ENCODE measurements around the gene TGFA. TPM values are rescaled to one million over a fixed set of nuclear protein-coding genes. Genes with fewer than 3 reads are reported as not detected.

The TGFA gene
- total RNA-seq, 1 donor from 2014 or later = 1.1 TPM

DNA sequence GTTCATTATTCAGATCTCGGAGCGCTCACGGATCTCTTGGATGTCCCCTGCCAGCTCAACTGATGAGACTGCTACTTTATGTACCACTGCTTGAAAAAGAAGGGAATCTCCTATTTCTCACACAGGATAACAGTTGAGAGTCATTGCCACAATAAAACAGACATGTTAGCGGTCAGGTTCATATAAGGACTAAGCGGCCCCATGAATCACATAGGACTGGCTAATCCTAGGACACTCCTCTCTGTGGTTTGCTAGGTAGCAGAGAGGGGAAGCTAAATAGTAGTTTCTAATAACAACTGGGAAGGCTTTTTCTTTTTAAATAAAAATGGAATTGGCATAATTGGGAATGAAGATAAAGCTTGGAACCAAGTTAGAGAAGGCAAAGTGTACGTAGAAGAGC lies 15.9 kb upstream of the TGFA start:
- Histone ChIP-seq H3K36me3 (no peaks in the 10 kb centered on the region), H3K4me1 (peaks cover 5% of the 10 kb centered on the region), H3K27me3 (ENCODE audit: low read depth) (peaks cover 15% of the 10 kb centered on the region), H3K4me3 (no peak overlapping the region), H3K27ac (replicated peaks) (no peak overlapping the region), H3K9me3 (replicated peaks) (no peaks in the 10 kb centered on the region)
- TF ChIP-seq, protein P1, sequence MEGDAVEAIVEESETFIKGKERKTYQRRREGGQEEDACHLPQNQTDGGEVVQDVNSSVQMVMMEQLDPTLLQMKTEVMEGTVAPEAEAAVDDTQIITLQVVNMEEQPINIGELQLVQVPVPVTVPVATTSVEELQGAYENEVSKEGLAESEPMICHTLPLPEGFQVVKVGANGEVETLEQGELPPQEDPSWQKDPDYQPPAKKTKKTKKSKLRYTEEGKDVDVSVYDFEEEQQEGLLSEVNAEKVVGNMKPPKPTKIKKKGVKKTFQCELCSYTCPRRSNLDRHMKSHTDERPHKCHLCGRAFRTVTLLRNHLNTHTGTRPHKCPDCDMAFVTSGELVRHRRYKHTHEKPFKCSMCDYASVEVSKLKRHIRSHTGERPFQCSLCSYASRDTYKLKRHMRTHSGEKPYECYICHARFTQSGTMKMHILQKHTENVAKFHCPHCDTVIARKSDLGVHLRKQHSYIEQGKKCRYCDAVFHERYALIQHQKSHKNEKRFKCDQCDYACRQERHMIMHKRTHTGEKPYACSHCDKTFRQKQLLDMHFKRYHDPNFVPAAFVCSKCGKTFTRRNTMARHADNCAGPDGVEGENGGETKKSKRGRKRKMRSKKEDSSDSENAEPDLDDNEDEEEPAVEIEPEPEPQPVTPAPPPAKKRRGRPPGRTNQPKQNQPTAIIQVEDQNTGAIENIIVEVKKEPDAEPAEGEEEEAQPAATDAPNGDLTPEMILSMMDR (IDR thresholded peaks at IDR 0.05; ENCODE audit: borderline replicate concordance) = no peak
- DNase-seq = no peak
- intact Hi-C loops (cut with micrococcal nuclease) = no loop called here

DNA sequence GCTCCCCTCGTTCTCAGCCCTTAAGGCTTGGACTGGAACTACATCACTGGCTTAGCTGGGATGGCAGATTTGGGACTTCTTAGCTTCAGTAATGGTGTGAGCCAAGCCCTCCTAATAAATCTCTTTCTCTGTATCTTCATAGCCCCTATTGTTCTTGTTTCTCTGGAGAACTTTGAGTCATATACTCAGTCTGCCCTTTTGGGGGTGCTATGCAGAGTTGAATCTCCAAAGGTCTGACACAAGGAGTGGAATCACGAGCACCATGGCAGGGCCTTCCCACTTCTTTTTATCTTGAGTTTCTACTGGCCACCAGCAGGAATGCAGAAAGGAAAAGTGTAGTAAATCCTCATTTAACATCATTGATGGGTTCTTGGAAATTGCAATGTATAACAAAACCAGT lies 13.3 kb upstream of the TGFA start:
- Histone ChIP-seq H3K36me3 (no peaks in the 10 kb centered on the region), H3K27ac (replicated peaks) (no peak overlapping the region), H3K27me3 (ENCODE audit: low read depth) (peaks cover 6% of the 10 kb centered on the region), H3K4me3 (no peak overlapping the region), H3K9me3 (replicated peaks) (no peaks in the 10 kb centered on the region), H3K4me1 (no peaks in the 10 kb centered on the region)
- DNase-seq = no peak
- intact Hi-C loops (cut with micrococcal nuclease) = no loop called here
- TF ChIP-seq, protein P1 (IDR thresholded peaks at IDR 0.05; ENCODE audit: borderline replicate concordance) = no peak

DNA sequence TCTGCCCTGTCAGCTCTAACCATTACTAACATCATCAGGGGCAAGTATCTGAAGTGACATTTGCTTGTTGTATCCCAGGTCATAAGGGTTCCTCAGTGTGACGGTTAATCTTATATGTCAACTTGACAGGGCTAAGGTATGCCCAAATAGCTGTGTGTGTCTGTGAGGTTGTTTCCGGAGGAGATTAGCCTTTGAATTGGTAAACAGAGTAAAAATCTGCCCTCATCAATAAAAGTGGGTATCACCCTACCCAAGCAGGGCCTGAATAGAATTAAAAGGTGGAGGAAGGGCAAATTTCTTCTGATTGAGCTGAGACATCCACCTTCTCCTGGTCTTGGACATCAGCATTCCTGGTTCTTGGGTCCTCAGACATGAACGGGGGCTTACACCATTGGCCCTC lies 12.8 kb upstream of the TGFA start:
- peaks cover 6% of the 10 kb centered on the region for H3K27me3 ChIP-seq (ENCODE audit: low read depth)
- H3K4me3 ChIP-seq = no peak overlapping the region
- H3K27ac ChIP-seq (replicated peaks) = no peak overlapping the region
- no peaks in the 10 kb centered on the region for H3K4me1 ChIP-seq
- TF ChIP-seq, protein P1 (IDR thresholded peaks at IDR 0.05; ENCODE audit: borderline replicate concordance) = no peak
- intact Hi-C loops (cut with micrococcal nuclease) = no loop called here
- H3K9me3 ChIP-seq (replicated peaks) = no peaks in the 10 kb centered on the region
- H3K36me3 ChIP-seq = no peaks in the 10 kb centered on the region
- no peak for DNase-seq

DNA sequence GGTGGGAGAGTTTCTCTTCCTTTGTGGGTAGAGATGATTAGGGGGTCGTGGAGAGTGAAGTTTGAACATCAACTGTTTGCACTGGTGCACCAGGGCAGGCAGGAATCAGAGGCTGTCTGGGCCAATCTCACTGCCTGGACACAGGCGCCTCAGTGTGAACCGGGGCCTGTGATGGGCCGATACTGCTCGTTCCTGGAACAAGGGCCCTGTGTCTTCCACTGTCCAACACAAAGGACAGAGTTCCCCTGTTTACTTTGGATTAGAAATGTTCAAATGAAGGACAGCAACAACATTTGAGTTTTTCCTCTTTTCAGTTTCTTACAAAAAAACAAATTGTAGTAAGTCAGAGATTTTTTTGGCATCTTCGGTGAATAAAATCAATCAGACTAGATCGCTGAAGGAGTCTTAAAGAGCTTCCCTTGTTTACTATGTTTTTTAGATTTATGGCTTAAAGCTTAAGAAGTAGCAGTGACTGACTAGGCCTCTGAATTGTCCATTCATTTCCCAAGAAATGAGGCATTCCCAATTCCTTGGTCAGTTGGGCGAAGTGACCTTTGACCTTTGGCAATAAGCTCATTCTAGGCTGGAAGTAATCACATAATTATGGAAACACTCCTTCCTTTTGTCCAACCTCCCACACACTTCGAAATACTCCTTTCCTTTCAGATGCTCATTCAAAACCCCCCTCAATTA lies 11.6 kb upstream of the TGFA start:
- intact Hi-C loops (cut with micrococcal nuclease) = no loop called here
- no peak for DNase-seq
- TF ChIP-seq, protein P1 (IDR thresholded peaks at IDR 0.05; ENCODE audit: borderline replicate concordance) = no peak
- no peaks in the 10 kb centered on the region for H3K4me1 ChIP-seq
- H3K27me3 ChIP-seq (ENCODE audit: low read depth) = no peaks in the 10 kb centered on the region
- no peak overlapping the region for H3K4me3 ChIP-seq
- no peaks in the 10 kb centered on the region for H3K36me3 ChIP-seq
- no peak overlapping the region for H3K27ac ChIP-seq (replicated peaks)
- no peaks in the 10 kb centered on the region for H3K9me3 ChIP-seq (replicated peaks)

DNA sequence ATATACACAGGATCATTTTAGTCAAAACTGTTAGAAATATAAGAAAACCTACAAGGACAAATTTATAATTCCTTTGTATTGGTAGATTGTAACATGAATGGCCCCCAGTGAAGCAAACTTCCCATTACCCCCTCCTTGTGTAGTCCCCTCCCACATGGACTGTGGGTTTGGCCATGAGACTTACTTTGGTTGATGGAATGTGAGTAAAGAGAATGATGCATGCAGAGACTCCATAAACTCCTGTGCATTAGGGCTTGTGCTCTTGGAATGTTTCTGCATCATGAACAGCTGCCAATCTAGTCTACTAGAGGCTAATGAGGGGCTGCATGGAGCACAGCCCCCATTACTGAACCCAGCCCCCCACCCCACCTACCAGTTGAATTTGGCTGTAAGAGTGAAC lies 8.3 kb upstream of the TGFA start:
- no peak overlapping the region for H3K27ac ChIP-seq (replicated peaks)
- no peaks in the 10 kb centered on the region for H3K9me3 ChIP-seq (replicated peaks)
- intact Hi-C loops (cut with micrococcal nuclease) = no loop called here
- H3K27me3 ChIP-seq (ENCODE audit: low read depth) = peaks cover 29% of the 10 kb centered on the region
- H3K36me3 ChIP-seq = no peaks in the 10 kb centered on the region
- DNase-seq = no peak
- H3K4me1 ChIP-seq = no peaks in the 10 kb centered on the region
- no peak overlapping the region for H3K4me3 ChIP-seq
- TF ChIP-seq, protein P1 (IDR thresholded peaks at IDR 0.05; ENCODE audit: borderline replicate concordance) = no peak
